Epithelial cell of prostate (primary cell): Measurements from ENCODE around the gene KDM2B.

Experiments used
- DNase-seq: peaks from one replicate; pipeline ENCODE4 v3.0.0-alpha.2; 2011; ENCODE audit warnings: low read depth, low spot score
- H3K27ac ChIP-seq: fragments of 450-650 bp; 2 replicates; pipeline ENCODE4 v1.5.1; 2017; ENCODE audit warnings: mild to moderate bottlenecking

Gene KDM2B

GRCh38 chr12:121468499-121468801 is 112.4 kb downstream of the KDM2B start:
- no peak overlapping the region for H3K27ac ChIP-seq
- DNase-seq, result no peak

DNA sequence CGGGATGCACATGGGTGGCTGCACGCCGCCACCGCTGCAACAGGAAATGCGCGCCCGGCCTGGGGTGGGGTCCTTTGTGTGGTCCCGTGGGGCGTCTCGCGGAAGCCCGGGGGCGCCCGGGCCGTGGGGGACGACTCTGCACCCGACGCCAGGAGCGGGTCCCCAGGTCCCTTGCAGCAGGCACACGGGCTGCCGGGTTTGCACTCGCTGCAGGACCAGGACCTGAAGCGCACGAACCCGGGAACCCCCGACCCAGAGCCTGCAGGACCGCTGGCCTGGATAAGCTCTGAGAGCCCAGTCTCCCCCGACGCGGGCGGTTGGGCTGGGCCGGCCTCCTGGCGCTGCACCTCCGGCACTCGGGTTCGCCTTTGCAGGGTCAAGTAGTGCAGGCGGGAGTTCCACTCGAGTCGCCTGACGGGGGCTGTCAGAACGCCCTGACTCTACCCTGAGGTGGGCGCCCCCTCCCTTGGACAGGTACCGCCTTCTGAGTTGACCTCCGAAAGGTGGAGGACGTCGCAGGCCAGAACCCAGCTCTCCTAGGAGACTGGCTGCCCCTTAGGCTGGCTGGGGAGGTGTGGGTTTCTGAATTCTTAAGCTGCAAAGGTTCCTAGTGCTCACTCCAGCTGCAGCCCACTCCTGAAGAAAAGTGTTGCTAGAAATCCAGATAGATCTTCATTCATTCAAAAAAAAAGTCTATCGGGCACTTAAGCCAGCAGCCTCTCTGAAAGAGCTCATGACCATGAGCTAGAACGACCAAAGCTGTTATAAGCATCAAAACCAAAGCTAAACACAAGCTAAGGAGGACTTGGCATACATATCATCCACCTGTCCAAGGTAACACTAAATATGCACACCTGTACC is 113.0 kb downstream of the KDM2B start:
- DNase-seq, result no peak
- H3K27ac ChIP-seq, result no peak overlapping the region

GRCh38 chr12:121466794-121467637 is 113.8 kb downstream of the KDM2B start:
- peak; percentile 34 for DNase-seq
- H3K27ac ChIP-seq, result peak overlapping the region; percentile 32

- no peak for DNase-seq
- H3K27ac ChIP-seq, result peak overlapping the region; percentile 32
Measured at GRCh38 chr12:121465921-121466793, 114.7 kb downstream of the KDM2B start.

GRCh38 chr12:121464331-121464730 is 116.5 kb downstream of the KDM2B start:
- no peak for DNase-seq

GRCh38 chr12:121461048-121461447 is 119.8 kb downstream of the KDM2B start:
- no peak for DNase-seq
- H3K27ac ChIP-seq, result no peak overlapping the region

More at GRCh38 chr12:121464331-121464730, 116.5 kb downstream of the KDM2B start:
- H3K27ac ChIP-seq, result no peak overlapping the region

DNA sequence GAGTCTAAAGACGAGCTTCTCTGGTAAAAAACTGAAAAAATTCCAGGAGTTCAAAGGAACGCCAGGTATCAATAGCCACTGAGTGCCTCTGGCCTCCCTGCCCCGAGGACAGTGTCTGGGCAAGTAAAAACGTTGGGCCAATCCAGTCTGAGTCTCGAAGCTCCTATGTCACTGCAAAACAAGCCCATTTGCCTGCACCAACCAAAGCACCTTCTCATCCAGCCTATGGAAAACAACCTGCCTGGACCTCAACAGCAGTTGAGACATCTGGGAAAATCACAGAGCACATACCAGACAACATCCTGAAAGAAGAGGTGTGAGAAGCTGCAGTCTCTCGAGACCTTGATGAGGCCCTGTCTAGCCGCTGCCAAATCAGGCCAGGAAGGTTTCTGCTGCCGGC is 124.3 kb downstream of the KDM2B start:
- no peak overlapping the region for H3K27ac ChIP-seq
- no peak for DNase-seq

- DNase-seq, result no peak
- H3K27ac ChIP-seq, result no peak overlapping the region
Measured at GRCh38 chr12:121455766-121456420, 124.9 kb downstream of the KDM2B start.

DNA sequence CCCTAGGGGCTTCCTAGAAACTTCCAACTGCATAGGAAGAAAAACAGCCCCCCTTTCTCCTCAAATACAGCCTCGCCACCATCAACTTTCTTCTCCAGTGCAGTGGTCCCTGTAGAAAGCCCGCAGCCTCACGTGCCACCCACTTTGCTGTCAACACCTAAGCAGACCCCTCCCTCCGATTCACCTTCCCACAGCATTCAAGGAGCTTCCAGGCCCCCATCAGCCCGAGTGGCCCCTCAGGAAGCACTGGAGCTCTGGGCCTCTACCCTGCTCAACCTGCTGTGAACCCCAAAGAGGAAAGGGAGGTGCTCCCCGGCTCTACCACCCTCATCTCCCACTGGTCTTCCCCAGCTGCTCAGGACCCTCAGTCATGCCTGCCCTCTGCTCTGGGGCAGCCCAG is 125.9 kb downstream of the KDM2B start:
- no peak for DNase-seq
- no peak overlapping the region for H3K27ac ChIP-seq

DNA sequence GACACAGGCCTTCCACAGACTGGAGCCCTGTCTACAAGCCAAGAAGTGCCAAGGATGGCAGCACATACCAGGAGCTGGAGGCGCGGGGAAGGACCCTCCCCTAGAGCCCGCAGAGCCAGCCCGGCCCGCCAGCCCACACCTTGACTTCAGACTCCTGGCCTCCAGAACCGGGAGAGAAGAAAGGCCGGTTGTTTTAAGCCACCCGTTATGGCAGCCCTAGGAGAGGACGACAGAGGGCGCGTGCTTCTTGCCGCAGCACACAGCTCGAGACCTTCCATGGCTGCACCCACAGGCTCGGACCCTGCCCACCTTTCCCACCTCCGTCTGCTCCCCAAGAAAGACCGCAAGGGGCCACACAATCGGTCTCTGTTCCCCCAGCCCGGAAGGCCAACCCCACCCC is 127.2 kb downstream of the KDM2B start:
- no peak overlapping the region for H3K27ac ChIP-seq
- DNase-seq, result no peak

DNA sequence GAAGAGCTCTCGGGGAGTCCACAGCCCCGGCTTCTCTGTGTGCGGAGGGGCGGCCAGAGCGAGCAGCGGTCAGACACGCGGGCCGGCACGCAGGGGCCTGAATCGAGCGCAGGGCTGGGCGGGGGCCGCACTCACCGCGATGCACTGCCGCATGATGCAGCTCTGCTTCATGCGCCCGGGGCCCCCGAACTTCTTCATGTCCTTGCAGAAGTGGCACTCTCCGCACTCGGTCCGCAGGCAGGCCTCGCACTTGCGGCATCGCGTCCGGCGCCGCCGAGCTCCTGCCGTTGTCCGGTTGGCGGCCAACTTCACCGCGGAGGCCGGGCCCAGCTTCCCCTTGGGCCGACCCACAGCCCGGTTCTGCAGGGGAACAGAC is 127.8 kb downstream of the KDM2B start:
- DNase-seq, result no peak

GRCh38 chr12:121452340-121452984 is 128.4 kb downstream of the KDM2B start:
- peak overlapping the region; percentile 60 for H3K27ac ChIP-seq
- peak; percentile 46 for DNase-seq

More for the DNA sequence above, 127.8 kb downstream of the KDM2B start:
- peak overlapping the region; percentile 60 for H3K27ac ChIP-seq

DNA sequence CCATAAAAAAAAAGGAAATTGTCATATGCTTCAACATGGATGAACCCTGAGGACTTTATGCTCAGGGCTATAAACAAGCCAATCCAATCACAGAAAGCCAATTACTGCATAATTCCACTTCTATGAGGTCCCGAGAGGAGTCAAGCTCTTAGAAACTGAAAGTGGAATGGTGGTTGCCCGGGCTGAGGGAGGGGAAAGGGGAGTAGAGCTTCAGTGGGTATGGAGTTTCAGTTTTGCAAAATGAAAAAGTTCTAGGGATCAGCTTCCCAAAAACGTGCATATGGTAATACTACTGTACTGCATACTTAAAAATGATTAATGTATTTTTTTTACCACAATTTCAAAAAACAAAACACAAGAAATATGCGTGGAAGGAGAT is 128.9 kb downstream of the KDM2B start:
- no peak for DNase-seq
- peak overlapping the region; percentile 60 for H3K27ac ChIP-seq

DNA sequence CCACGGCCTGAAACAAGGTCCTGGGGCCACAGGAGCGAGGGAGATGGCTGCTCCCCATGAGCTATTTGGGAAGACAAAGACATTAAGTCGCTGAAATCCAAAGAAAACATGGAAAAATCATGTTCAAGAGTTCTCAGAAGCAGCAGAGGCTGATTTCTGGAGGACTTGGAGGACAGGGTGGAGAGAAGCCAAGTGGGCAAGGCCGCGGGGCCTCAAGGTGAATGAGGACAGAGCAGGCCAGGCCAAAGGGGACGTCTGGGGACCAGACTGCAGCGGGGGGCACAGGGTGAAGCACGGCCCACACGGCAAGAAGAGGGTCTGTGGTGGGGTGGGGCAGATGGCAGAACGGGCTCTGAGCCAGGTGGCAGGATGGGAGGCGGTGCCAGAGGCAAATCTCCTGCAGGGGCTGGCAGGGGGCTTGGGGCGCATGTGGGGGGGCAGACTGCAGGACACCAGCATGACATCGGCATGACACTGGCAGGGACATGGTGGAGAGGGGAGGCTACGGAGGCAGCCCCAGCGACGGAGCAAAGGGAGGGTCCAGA is 132.0 kb downstream of the KDM2B start:
- no peak for DNase-seq
- no peak overlapping the region for H3K27ac ChIP-seq

- no peak for DNase-seq
- H3K27ac ChIP-seq, result no peak overlapping the region
Measured at GRCh38 chr12:121446750-121447149, 134.1 kb downstream of the KDM2B start.

GRCh38 chr12:121444842-121445202 is 136.0 kb downstream of the KDM2B start:
- no peak for DNase-seq
- no peak overlapping the region for H3K27ac ChIP-seq

- DNase-seq, result no peak
- no peak overlapping the region for H3K27ac ChIP-seq
Measured at GRCh38 chr12:121443911-121444841, 136.6 kb downstream of the KDM2B start.

DNA sequence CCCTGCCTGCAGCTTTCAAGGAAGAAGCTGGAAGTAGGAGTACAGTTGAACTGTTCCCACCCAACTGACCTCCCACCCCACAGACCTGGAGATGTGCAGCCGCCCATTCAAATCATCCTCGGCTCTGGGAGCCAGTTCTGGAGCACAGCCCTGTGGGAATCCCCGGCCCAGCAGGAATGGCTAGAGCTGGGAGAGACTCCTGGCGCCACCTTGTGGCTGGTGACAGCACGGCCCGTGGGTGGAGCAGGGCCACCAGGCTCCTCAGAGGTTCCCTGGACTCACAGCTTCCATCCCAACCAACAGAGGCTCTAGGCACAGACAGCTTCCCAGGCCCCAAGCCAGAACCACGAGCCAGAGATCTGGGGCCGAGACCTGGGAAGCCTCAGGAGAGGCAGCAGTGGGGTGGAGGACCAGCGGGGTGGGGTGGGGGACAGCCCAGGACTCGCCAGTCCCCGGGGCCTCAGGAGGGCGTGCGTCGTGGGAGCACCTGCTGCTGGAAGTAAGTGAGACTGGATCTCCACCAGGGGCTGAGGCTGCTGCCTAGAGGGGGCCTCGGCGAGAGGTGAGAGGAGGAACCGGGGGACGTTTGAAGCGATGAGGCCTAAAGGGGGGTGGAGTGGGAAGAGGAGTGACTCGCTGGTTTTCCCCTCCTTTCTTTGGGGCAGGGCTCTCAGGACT is 137.5 kb downstream of the KDM2B start:
- DNase-seq, result no peak
- H3K27ac ChIP-seq, result no peak overlapping the region
